GM19463 (cell line): ENCODE results near the gene TOGARAM2.

Source experiments
- ATAC-seq: cut with Tn5 transposase; IDR thresholded peaks from one replicate; pipeline ENCODE4 v1.9.1; 2021; ENCODE audit warnings: mild to moderate bottlenecking, moderate library complexity; ENCODE audit not compliant: unreplicated experiment

The TOGARAM2 gene

GRCh38 chr2:28981016-28981441 is at the start of gene TOGARAM2:
TOGARAM2 (plus strand) TSS chr2:28981298; CDS start chr2:28994835, 13,537 bp downstream.
- no peak for ATAC-seq

GRCh38 chr2:28934769-28935168 is 46.3 kb upstream of the TOGARAM2 start:
- no peak for ATAC-seq

GRCh38 chr2:28941008-28941407 is 40.1 kb upstream of the TOGARAM2 start:
- no peak for ATAC-seq

- no peak for ATAC-seq
Measured at GRCh38 chr2:28944535-28945248, 36.4 kb upstream of the TOGARAM2 start.

- ATAC-seq = no peak
Measured at GRCh38 chr2:28948160-28948559, 32.9 kb upstream of the TOGARAM2 start.

GRCh38 chr2:28949190-28949589 is 31.9 kb upstream of the TOGARAM2 start:
- no peak for ATAC-seq

- no peak for ATAC-seq
Measured at GRCh38 chr2:28949617-28950305, 31.3 kb upstream of the TOGARAM2 start.

- no peak for ATAC-seq
Measured at GRCh38 chr2:28950941-28951630, 30.0 kb upstream of the TOGARAM2 start.

GRCh38 chr2:28951910-28952835 is 28.9 kb upstream of the TOGARAM2 start:
- ATAC-seq = no peak

- no peak for ATAC-seq
Measured at GRCh38 chr2:28952836-28953211, 28.3 kb upstream of the TOGARAM2 start.

- no peak for ATAC-seq
Measured at GRCh38 chr2:28955467-28955866, 25.6 kb upstream of the TOGARAM2 start.

- no peak for ATAC-seq
Measured at GRCh38 chr2:28956415-28956826, 24.7 kb upstream of the TOGARAM2 start.

GRCh38 chr2:28956890-28957289 is 24.2 kb upstream of the TOGARAM2 start:
- no peak for ATAC-seq

GRCh38 chr2:28958689-28959088 is 22.4 kb upstream of the TOGARAM2 start:
- no peak for ATAC-seq

GRCh38 chr2:28960401-28960800 is 20.7 kb upstream of the TOGARAM2 start:
- ATAC-seq = no peak

GRCh38 chr2:28962505-28962904 is 18.6 kb upstream of the TOGARAM2 start:
- ATAC-seq = no peak

GRCh38 chr2:28970464-28971160 is 10.5 kb upstream of the TOGARAM2 start:
- ATAC-seq = no peak

- no peak for ATAC-seq
Measured at GRCh38 chr2:28972778-28973335, 8.2 kb upstream of the TOGARAM2 start.

- no peak for ATAC-seq
Measured at GRCh38 chr2:28974252-28974651, 6.8 kb upstream of the TOGARAM2 start.

- ATAC-seq = no peak
Measured at GRCh38 chr2:28975671-28976070, 5.4 kb upstream of the TOGARAM2 start.
